GM12865 (cell line): Measurements from ENCODE around the gene C19orf18.

Source experiments
- DNase-seq: peaks from one replicate; pipeline ENCODE4 v3.0.0; 2010; ENCODE audit warnings: low read depth
- H3K4me3 ChIP-seq: 2 replicates; pipeline ENCODE4 v1.5.1; 2011; ENCODE audit warnings: mild to moderate bottlenecking, low read depth, low read length, control low read depth
- TF ChIP-seq, protein P1 (sequence below): IDR thresholded peaks from 2 replicates; pipeline ENCODE4 v1.5.1; 2011; ENCODE audit warnings: low read length, control low read depth, low read depth, inconsistent platforms; ENCODE audit not compliant: insufficient read depth; ENCODE audit errors: missing control alignments

Gene C19orf18

DNA sequence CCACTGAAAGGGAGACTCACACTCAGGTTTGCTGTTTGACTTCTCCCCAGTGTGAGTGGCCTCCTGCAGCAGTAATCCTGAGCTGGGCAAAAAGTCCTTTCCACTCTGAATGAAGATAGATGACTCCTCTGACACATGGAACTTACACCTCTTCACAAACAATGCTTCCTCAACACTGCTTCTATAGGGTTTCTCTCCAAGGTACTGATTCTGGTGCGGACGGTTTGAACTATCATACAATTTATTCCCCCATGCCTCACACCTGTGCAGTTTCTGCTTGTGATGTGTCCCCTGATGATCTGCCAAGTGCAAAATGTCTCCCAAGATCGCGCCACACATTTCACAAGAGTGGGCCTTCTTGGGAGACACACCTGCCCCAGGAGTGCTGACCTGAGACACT, 46.7 kb downstream of the C19orf18 start:
- no peak for DNase-seq
- H3K4me3 ChIP-seq, result no peak overlapping the region
- TF ChIP-seq, protein P1, sequence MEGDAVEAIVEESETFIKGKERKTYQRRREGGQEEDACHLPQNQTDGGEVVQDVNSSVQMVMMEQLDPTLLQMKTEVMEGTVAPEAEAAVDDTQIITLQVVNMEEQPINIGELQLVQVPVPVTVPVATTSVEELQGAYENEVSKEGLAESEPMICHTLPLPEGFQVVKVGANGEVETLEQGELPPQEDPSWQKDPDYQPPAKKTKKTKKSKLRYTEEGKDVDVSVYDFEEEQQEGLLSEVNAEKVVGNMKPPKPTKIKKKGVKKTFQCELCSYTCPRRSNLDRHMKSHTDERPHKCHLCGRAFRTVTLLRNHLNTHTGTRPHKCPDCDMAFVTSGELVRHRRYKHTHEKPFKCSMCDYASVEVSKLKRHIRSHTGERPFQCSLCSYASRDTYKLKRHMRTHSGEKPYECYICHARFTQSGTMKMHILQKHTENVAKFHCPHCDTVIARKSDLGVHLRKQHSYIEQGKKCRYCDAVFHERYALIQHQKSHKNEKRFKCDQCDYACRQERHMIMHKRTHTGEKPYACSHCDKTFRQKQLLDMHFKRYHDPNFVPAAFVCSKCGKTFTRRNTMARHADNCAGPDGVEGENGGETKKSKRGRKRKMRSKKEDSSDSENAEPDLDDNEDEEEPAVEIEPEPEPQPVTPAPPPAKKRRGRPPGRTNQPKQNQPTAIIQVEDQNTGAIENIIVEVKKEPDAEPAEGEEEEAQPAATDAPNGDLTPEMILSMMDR, result no peak

DNA sequence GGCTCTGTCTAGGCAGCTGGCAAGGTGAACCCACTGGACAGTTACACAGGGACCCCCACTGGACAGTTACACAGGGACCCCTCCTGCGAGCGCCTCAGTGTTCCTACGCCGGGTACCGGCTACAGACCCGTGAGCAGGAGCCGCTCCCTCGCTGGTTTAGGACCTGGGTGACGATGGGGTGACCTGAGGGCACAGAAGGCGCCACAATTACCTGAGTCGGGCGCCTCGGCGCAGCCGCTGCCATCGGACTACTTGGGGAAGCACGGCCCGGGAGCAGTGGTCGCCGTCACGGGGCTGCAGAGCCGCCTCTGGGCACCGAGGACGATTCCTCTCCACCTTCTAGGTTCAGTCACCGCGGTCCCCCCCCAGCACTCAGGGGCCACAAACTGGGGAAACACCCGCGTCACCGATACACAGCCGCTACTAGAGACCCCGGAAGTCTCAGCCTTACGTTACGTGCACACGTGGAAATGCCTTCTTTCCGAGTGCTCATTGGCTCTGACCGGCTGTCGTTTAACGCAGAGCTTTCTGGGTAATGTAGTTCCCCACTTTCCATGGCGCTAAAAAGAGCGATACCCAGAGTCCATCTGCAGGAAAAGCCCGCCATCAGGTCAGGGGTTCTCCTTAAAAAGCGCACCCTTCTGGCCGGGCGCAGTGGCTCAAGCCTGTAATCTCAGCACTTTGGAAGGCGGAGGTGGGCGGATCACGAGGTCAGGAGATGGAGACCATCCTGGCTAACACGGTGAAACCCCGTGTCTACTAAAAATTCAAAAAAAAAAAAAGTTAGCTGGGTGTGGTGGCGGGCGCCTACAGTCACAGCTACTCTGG, 58.0 kb downstream of the C19orf18 start, which contains the start of gene ZNF417:
TSS of gene ZNF417 (minus strand) at position 425 of the 828 bp plus-strand sequence. CDS start at position 244, 181 bp downstream.
- peak within 1 kb of the TSS; percentile 85 for H3K4me3 ChIP-seq
- TF ChIP-seq, protein P1, result peak; percentile 36

DNA sequence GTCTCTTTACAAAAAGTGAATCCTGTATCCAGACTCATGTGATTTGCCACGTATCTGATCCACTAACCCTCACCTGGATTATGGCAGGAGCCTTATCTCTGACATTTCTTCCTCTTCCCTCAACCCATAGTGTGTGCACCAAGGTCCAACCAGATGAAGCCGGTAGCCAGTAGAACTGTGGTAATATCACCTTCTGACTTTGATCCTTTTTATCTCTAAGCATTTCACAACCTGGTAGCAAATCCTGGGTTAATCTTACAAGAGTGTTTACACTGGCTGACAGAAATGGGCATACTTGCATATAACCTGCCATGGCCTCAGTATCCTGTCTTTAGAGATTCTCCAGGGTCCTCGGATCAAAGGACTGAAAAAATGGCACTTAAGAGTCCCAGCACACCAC, 59.8 kb downstream of the C19orf18 start:
- DNase-seq, result no peak
- no peak overlapping the region for H3K4me3 ChIP-seq
- TF ChIP-seq, protein P1, result no peak

More for the DNA sequence above, 58.0 kb downstream of the C19orf18 start, which contains the start of gene ZNF417:
- DNase-seq, result peak; percentile 97
